Gastrocnemius medialis (tissue), 4 donors: ENCODE data around the gene CORO2B.
A peak's percentile ranks its signal among the peaks of the same experiment; 100 is the strongest.

ENCODE experiments used
- POLR2A ChIP-seq, 2 donors: fragments of 450-650 bp; IDR thresholded peaks; one replicate each; pipeline ENCODE4 v1.6.1; 2017; ENCODE audit warnings: antibody characterized with exemption in 2 of 2, mild to moderate bottlenecking in 2 of 2, moderate library complexity in 2 of 2
- TF ChIP-seq, protein P1 (sequence below), 5 experiments: fragments of 450-650 bp in 3 of 5; fragments of 200-600 bp in 2 of 5; sonication (generic) in 2 of 5; IDR thresholded peaks in 4 of 5; conservative IDR thresholded peaks in 1 of 5; 1 replicate in 4 of 5; 2 replicates in 1 of 5; pipeline ENCODE4 v1.5.1; 2016 to 2019; ENCODE audit warnings: antibody characterized with exemption in 5 of 5, mild to moderate bottlenecking in 3 of 5, moderate library complexity in 3 of 5

DNA sequence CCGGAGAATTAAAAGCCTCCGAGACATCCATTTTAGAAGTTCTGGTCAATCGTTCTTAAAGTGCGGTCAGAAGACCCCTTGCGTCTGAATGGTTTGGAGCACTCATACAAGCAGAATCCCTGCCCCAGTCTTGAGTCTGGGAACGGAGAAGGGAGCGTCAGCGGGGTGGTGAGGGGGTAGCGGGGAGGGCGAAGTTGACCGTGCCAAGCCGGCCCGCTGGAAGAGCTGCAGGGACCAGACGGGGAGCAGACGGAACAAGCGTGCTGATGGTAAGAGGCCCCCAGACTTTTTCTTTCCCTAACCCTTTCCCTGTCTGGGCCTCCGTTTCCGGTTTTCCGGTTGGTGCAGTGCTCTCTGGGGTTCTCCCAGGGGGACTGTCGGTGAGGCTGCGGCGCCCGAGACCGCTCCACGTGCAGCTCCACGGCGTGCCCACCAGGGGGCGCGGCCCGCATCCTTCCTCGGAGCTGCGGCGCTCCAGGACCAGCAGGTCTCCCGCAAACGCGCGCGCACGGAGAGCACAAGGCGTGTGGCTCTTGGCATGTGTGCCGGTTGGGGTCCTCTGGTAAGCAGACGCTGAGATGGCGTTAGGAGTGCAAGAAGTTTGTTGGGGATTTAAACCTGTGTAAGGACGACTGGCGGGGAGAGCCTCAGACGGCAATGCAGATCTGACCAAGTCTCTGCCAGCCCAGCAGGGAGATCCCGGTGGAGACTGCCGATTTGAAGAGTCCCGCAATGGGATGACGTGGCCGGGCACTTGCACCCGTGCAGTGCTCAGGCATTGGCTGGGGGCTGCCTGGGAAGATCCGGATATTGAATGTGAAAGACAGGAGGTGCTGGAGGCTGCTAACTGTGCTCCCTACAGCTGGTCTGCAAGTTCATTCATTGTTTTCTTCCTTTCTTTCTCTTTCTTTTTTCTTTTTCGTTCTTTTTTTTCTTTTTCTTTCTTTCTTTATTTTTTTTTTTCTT, 19.2 kb upstream of the CORO2B start:
- no peak for TF ChIP-seq POLR2A (IDR thresholded peaks at IDR 0.05)
- TF ChIP-seq, protein P1, sequence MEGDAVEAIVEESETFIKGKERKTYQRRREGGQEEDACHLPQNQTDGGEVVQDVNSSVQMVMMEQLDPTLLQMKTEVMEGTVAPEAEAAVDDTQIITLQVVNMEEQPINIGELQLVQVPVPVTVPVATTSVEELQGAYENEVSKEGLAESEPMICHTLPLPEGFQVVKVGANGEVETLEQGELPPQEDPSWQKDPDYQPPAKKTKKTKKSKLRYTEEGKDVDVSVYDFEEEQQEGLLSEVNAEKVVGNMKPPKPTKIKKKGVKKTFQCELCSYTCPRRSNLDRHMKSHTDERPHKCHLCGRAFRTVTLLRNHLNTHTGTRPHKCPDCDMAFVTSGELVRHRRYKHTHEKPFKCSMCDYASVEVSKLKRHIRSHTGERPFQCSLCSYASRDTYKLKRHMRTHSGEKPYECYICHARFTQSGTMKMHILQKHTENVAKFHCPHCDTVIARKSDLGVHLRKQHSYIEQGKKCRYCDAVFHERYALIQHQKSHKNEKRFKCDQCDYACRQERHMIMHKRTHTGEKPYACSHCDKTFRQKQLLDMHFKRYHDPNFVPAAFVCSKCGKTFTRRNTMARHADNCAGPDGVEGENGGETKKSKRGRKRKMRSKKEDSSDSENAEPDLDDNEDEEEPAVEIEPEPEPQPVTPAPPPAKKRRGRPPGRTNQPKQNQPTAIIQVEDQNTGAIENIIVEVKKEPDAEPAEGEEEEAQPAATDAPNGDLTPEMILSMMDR (IDR thresholded peaks at IDR 0.05 in 4 of 5, conservative IDR thresholded peaks at IDR 0.05 in 1 of 5) = peak; percentile 84 to 98 (median 95)
